GM12873 (cell line): ENCODE results near the gene SLC13A2.

Source experiments
- CTCF ChIP-seq: IDR thresholded peaks from 2 replicates; pipeline ENCODE4 v1.5.1; 2012; ENCODE audit warnings: low read depth, mild to moderate bottlenecking, moderate library complexity, low read length, control low read depth; ENCODE audit not compliant: insufficient read depth; ENCODE audit errors: missing control alignments

SLC13A2 gene

GRCh38 chr17:28529013-28529400, 55.6 kb downstream of the SLC13A2 start:
- no peak for TF ChIP-seq CTCF

- no peak for TF ChIP-seq CTCF
Observed at GRCh38 chr17:28530250-28530649, 56.8 kb downstream of the SLC13A2 start.

- TF ChIP-seq CTCF, result no peak
Observed at GRCh38 chr17:28530926-28531325, 57.5 kb downstream of the SLC13A2 start.

- TF ChIP-seq CTCF, result no peak
Observed at GRCh38 chr17:28532050-28532960, 58.9 kb downstream of the SLC13A2 start.

GRCh38 chr17:28533091-28533807, 59.8 kb downstream of the SLC13A2 start:
- no peak for TF ChIP-seq CTCF

- TF ChIP-seq CTCF, result no peak
Observed at GRCh38 chr17:28534740-28535375, 61.4 kb downstream of the SLC13A2 start.
